DMS 273 (cell line): Measurements from ENCODE around the gene PCDH12.

Experiments
- DNase-seq: peaks from one replicate; lab custom pipeline; 2025; ENCODE audit not compliant: unreplicated experiment; lab: John Stamatoyannopoulos, UW

PCDH12 gene

GRCh38 chr5:141910271-141910673 lies 47.7 kb downstream of the PCDH12 start:
- no peak for DNase-seq

DNA sequence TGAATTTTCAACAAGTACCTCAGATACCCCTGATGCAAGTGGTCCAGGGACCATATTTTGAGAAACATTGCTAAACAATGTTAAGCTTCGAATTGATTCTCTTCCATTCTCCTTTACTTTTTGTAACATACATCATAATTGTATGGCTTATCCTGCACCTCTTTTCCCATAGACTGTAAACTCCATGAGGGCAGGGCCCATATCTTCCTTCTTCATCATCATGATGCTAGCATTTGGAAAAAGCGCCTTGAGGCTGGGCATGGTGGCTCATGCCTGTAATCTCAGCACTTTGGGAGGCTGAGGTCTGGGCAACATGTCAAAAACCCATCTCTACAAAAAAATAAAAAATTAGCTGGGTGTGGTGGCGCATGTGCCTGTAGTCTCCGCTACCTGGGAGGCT lies 48.8 kb downstream of the PCDH12 start:
- no peak for DNase-seq

- DNase-seq, result no peak
Observed at GRCh38 chr5:141908796-141909195, 49.2 kb downstream of the PCDH12 start.

DNA sequence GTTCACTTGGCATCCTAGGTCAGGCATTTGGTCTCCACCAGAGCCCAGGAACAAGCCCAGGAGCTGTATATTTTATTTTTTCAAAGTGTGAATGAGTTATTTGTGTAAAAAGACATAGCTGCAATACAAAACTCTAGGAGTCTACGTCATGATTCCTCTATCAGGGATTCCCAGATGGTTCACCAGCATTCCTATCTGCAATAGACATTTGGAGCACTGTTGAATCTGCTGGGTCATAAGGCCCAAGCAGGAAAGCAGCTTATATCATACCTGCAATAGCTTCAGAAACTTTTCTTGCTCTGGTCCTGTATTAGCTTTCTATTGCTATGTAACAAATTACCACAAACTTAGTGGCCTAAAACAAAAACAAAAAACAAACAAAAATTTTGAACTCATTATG lies 51.0 kb downstream of the PCDH12 start:
- DNase-seq, result no peak

DNA sequence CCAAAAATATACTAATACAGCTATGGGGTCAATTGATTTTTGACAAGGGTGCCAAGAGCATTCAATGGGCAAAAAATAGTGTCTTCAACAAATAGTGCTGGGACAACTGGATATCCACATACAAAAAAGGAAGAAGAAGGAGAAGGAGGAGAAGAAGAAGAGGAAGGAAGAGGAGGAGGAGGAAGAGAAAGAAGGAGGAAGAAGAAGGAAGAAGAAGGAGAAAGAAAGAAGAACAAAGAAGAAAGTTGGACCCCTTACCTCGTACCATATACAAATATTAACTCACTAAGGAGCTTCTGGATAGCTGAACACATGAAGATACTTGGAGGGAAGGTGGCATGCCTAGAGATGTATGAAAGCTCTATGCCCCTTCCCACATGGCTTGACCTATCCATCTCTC lies 51.5 kb downstream of the PCDH12 start:
- DNase-seq, result no peak

DNA sequence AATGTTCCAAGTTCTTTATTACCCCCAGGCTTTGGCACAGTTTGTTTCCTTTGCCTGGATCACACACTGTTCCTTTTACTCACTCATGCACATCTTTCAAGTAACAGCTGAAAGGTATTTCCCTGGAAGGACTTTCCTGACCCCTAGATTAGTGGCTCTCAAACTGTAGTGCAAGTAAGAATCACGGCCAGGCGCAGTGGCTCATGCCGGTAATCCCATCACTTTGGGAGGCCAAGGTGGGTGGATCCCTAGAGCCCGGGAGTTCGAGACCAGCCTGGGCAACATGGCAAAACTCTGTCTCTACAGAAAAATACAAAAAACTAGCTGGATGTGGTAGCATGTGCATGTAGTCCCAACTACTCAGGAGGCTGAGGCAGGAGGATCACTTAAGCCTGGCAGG lies 53.5 kb downstream of the PCDH12 start:
- no peak for DNase-seq

DNA sequence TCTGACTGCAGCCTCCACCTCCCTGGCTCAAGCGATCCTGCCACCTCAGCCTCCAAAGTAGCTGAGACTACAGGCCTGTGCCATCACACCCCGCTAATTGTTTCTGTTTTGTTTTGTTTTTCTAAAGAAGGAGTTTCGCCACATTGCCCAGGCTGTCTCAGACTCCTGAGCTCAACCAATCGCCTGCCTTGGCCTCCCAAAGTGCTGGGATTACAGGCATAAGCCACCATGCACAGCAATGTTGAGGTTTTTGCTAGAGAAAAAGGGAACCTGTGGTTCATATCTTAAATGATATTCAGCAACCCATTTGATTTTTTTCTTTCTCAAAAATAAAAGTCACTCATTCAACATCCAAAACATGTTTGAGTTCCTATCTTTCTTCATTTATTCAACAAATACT lies 54.7 kb downstream of the PCDH12 start:
- DNase-seq, result no peak

- no peak for DNase-seq
Observed at GRCh38 chr5:141902015-141902814, 55.8 kb downstream of the PCDH12 start.

GRCh38 chr5:141898448-141899049 lies 59.5 kb downstream of the PCDH12 start:
- no peak for DNase-seq

DNA sequence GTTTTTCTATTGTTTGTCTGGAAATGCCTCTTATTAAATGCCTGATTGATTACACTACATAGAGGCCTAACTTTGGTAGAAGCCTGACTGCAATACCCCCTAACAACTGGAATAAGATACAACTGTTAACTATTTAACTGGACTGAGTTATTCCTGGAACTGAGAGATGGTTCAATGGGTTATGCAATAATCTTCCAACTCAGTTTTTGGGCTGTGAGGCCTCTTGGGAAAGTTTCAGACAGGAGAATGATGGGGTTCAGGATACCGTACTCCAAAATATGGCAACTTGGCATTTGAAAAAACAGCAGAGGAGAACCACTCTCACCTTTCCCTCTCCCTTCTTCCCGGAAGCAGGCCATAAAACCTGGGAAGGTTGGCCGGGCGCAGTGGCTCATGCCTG lies 60.6 kb downstream of the PCDH12 start:
- DNase-seq, result no peak
